Measurements from ENCODE around the gene GPR132. TPM values are rescaled to one million over a fixed set of nuclear protein-coding genes. Genes with fewer than 3 reads are reported as not detected.
A peak's percentile ranks its signal among the peaks of the same experiment; 100 is the strongest.

GPR132 gene
- total and polyA plus RNA-seq, 10 of the 15 experiments (the other 5 are each of a cell fraction or from before 2014, with no cell fraction given): 1.9 to 49.3 (median 20.4) TPM

GRCh38 chr14:105013150-105013785, 52.0 kb downstream of the GPR132 start:
- ChIA-PET POLR2A (interaction anchor here (0.7 kb wide), 1 partner anchor 47 kb away, joined by 3 read pairs; no protein-coding TSS in a partner anchor), CTCF (interaction anchor here (0.7 to 3.5 kb wide), 3 partner anchors 23 to 31 kb away, joined by 3 to 15 read pairs (median 5); no protein-coding TSS in a partner anchor), SMC1A (ENCODE audit: uncharacterized antibody, unreplicated experiment) (interaction anchor here (1.2 kb wide), 1 partner anchor 13 kb away, joined by 3 read pairs; no protein-coding TSS in a partner anchor), RAD21 (ENCODE audit: unreplicated experiment) (interaction anchor here (1.2 kb wide), 1 partner anchor 28 kb away, joined by 4 read pairs; the partner anchor contains the start of gene CLBA1)
- ATAC-seq: peak; percentile 67
- H3K9ac ChIP-seq (ENCODE audit: control insufficient read depth, insufficient read depth, low read length): peak overlapping the region; percentile 27; the same call in 1 of the 2 replicates
- no peak overlapping the region for H3K4me2 ChIP-seq (ENCODE audit: control insufficient read depth, insufficient read depth)
- peaks cover 89% of the 10 kb centered on the region for H3K79me2 ChIP-seq (ENCODE audit: control insufficient read depth, insufficient read depth, low read length)
- no peaks in the 10 kb centered on the region for H3K27me3 ChIP-seq (replicated peaks in 1 of 2; ENCODE audit: control insufficient read depth in 2 of 2, insufficient read depth in 2 of 2, low read length in 1 of 2)
- no peak overlapping the region for H2AFZ ChIP-seq (ENCODE audit: control insufficient read depth, low read depth, low read length)
- intact Hi-C loops (cut with micrococcal nuclease; ENCODE audit: unreplicated experiment) (no loop called here), in situ Hi-C loops (cut with MboI) (no loop called here)
- H3K36me3 ChIP-seq (ENCODE audit: control insufficient read depth in 2 of 2, insufficient read depth in 2 of 2, low read length in 1 of 2): peaks cover 32 to 35% of the 10 kb centered on the region in 2 experiments
- FAIRE-seq: no peak
- WGBS (ENCODE audit: insufficient coverage, insufficient replicate concordance, low lambda C conversion rate, missing lambda C conversion rate): 33% methylated on average over 8 of the region's 8 CpGs
- no peaks in the 10 kb centered on the region for H3K9me3 ChIP-seq (replicated peaks; ENCODE audit: control insufficient read depth, insufficient read depth, low read length)
- H3K4me1 ChIP-seq (ENCODE audit: control insufficient read depth, insufficient read depth, low read length): peaks cover 20% of the 10 kb centered on the region
- H4K20me1 ChIP-seq (ENCODE audit: control insufficient read depth, insufficient read depth): no peaks in the 10 kb centered on the region; the same call in none of the 2 replicates
- H3K4me3 ChIP-seq: 0 out of 2 replicates have a peak overlapping the region, but pooled peaks have one; percentile 3
- BruUV-seq (replicated peaks): no TSS peak
- DNase-seq (ENCODE audit: low read depth, low spot score): no peak
- H3K27ac ChIP-seq (ENCODE audit: control insufficient read depth, insufficient read depth): no peak overlapping the region
- TF ChIP-seq BCL11A (IDR thresholded peaks at IDR 0.05; ENCODE audit: low read depth, low read length): no peak
- no peak for TF ChIP-seq HDAC2 (IDR thresholded peaks at IDR 0.05)
- no peak for TF ChIP-seq ZBTB33 (IDR thresholded peaks at IDR 0.05)
- TF ChIP-seq EP300 (IDR thresholded peaks at IDR 0.05; ENCODE audit: borderline replicate concordance in 1 of 2, control insufficient read depth in 1 of 2, low read depth in 2 of 2, low read length in 2 of 2): no peak
- no peak for TF ChIP-seq RB1 (IDR thresholded peaks at IDR 0.05; ENCODE audit: borderline replicate concordance)
- TF ChIP-seq RCOR1 (conservative IDR thresholded peaks at IDR 0.05; ENCODE audit: low read depth, low read length): no peak
- TF ChIP-seq PKNOX1 (IDR thresholded peaks at IDR 0.05): peak; percentile 84
- TF ChIP-seq YBX1 (IDR thresholded peaks at IDR 0.05): no peak
- no peak for TF ChIP-seq SPI1 (IDR thresholded peaks at IDR 0.05; ENCODE audit: borderline replicate concordance, insufficient read depth, low read depth, low read length)
- TF ChIP-seq MYB (IDR thresholded peaks at IDR 0.05; ENCODE audit: borderline replicate concordance, low read depth, low read length): no peak
- TF ChIP-seq BMI1 (IDR thresholded peaks at IDR 0.05; ENCODE audit: borderline replicate concordance): no peak
- no peak for TF ChIP-seq CREM (IDR thresholded peaks at IDR 0.05; ENCODE audit: low read depth)
- no peak for TF ChIP-seq ZNF274 (IDR thresholded peaks at IDR 0.05; ENCODE audit: insufficient read depth, insufficient read length)
- TF ChIP-seq, protein P1, sequence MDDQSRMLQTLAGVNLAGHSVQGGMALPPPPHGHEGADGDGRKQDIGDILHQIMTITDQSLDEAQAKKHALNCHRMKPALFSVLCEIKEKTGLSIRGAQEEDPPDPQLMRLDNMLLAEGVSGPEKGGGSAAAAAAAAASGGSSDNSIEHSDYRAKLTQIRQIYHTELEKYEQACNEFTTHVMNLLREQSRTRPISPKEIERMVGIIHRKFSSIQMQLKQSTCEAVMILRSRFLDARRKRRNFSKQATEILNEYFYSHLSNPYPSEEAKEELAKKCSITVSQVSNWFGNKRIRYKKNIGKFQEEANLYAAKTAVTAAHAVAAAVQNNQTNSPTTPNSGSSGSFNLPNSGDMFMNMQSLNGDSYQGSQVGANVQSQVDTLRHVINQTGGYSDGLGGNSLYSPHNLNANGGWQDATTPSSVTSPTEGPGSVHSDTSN (IDR thresholded peaks at IDR 0.05; ENCODE audit: insufficient replicate concordance, low read depth, low read length): peak; percentile 37
- TF ChIP-seq, protein P2, sequence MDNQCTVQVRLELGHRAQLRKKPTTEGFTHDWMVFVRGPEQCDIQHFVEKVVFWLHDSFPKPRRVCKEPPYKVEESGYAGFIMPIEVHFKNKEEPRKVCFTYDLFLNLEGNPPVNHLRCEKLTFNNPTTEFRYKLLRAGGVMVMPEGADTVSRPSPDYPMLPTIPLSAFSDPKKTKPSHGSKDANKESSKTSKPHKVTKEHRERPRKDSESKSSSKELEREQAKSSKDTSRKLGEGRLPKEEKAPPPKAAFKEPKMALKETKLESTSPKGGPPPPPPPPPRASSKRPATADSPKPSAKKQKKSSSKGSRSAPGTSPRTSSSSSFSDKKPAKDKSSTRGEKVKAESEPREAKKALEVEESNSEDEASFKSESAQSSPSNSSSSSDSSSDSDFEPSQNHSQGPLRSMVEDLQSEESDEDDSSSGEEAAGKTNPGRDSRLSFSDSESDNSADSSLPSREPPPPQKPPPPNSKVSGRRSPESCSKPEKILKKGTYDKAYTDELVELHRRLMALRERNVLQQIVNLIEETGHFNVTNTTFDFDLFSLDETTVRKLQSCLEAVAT (IDR thresholded peaks at IDR 0.05): no peak
- TF ChIP-seq NRF1 (conservative IDR thresholded peaks at IDR 0.05; ENCODE audit: low read depth, low read length): no peak
- TF ChIP-seq HDAC6 (IDR thresholded peaks at IDR 0.05; ENCODE audit: unreplicated experiment): no peak
- no peak for TF ChIP-seq POLR2A (IDR thresholded peaks at IDR 0.05; ENCODE audit: low read depth, low read length)
- no peak for TF ChIP-seq BACH1 (IDR thresholded peaks at IDR 0.05; ENCODE audit: borderline replicate concordance)
